PC-9 (cell line): ENCODE measurements around the gene RPS10.

Source experiments
- EZH2 ChIP-seq: fragments of 200-600 bp; sonication (generic); IDR thresholded peaks from 2 replicates; pipeline ENCODE4 v1.8.0; 2017; ENCODE audit warnings: antibody characterized with exemption, low read depth
- TF ChIP-seq, protein P1 (sequence below): fragments of 200-600 bp; sonication (generic); conservative IDR thresholded peaks from 2 replicates; pipeline ENCODE4 v1.6.1; 2017; ENCODE audit warnings: mixed run types, antibody characterized with exemption, mild to moderate bottlenecking, moderate library complexity

DNA sequence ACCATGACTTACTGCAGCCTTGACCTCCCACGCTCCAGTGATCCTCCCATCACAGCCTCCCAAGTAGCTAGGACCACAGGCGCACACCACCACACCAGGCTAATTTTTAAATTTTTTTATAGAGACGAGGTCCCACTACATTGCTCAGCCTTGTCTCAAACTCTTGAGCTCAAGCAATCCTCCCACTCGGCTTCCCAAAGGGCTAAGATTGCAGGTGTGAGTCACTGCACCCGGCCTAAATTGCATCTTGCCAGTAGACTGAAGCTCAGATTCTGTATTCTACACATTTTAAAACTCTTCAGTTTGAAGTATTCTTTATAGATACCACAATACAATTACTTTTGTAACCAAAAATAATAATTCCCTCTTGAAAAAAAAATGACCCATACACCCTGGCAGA lies 44.8 kb downstream of the RPS10 start:
- TF ChIP-seq, protein P1, sequence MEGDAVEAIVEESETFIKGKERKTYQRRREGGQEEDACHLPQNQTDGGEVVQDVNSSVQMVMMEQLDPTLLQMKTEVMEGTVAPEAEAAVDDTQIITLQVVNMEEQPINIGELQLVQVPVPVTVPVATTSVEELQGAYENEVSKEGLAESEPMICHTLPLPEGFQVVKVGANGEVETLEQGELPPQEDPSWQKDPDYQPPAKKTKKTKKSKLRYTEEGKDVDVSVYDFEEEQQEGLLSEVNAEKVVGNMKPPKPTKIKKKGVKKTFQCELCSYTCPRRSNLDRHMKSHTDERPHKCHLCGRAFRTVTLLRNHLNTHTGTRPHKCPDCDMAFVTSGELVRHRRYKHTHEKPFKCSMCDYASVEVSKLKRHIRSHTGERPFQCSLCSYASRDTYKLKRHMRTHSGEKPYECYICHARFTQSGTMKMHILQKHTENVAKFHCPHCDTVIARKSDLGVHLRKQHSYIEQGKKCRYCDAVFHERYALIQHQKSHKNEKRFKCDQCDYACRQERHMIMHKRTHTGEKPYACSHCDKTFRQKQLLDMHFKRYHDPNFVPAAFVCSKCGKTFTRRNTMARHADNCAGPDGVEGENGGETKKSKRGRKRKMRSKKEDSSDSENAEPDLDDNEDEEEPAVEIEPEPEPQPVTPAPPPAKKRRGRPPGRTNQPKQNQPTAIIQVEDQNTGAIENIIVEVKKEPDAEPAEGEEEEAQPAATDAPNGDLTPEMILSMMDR: no peak
- no peak for TF ChIP-seq EZH2
